GM13976 (cell line): Measurements from ENCODE around the gene LILRB2.
"Not testable (repeated sequence)": the region's sequence is repeated elsewhere in the genome, so short reads cannot be mapped to it uniquely, and the experiment has no call there.

Source experiments
- DNase-seq: peaks from one replicate; pipeline ENCODE4 v3.0.0; 2012; ENCODE audit warnings: low spot score
- in situ Hi-C: fragments of 300-500 bp; cut with MboI; formaldehyde crosslinking; loops from one replicate; pipeline ENCODE4 v1.12.0; 2022; ENCODE audit warnings: low sequenced_read_pairs, mixed read lengths, inconsistent platforms; ENCODE audit not compliant: unreplicated experiment
- TF ChIP-seq, protein P1 (sequence below): IDR thresholded peaks from 2 replicates; pipeline ENCODE4 v1.5.1; 2012; ENCODE audit warnings: borderline replicate concordance, mild to moderate bottlenecking; ENCODE audit not compliant: insufficient read depth; ENCODE audit errors: extremely low read depth, missing control alignments, control extremely low read depth

The LILRB2 gene

GRCh38 chr19:54294539-54294938, 13.6 kb upstream of the LILRB2 start:
- TF ChIP-seq, protein P1, sequence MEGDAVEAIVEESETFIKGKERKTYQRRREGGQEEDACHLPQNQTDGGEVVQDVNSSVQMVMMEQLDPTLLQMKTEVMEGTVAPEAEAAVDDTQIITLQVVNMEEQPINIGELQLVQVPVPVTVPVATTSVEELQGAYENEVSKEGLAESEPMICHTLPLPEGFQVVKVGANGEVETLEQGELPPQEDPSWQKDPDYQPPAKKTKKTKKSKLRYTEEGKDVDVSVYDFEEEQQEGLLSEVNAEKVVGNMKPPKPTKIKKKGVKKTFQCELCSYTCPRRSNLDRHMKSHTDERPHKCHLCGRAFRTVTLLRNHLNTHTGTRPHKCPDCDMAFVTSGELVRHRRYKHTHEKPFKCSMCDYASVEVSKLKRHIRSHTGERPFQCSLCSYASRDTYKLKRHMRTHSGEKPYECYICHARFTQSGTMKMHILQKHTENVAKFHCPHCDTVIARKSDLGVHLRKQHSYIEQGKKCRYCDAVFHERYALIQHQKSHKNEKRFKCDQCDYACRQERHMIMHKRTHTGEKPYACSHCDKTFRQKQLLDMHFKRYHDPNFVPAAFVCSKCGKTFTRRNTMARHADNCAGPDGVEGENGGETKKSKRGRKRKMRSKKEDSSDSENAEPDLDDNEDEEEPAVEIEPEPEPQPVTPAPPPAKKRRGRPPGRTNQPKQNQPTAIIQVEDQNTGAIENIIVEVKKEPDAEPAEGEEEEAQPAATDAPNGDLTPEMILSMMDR, result no peak
- no peak for DNase-seq
- in situ Hi-C loops, result no loop called here

- in situ Hi-C loops, DNase-seq: not testable (repeated sequence)
These were observed 8.2 kb upstream of the LILRB2 start for GRCh38 chr19:54289160-54289559.

DNA sequence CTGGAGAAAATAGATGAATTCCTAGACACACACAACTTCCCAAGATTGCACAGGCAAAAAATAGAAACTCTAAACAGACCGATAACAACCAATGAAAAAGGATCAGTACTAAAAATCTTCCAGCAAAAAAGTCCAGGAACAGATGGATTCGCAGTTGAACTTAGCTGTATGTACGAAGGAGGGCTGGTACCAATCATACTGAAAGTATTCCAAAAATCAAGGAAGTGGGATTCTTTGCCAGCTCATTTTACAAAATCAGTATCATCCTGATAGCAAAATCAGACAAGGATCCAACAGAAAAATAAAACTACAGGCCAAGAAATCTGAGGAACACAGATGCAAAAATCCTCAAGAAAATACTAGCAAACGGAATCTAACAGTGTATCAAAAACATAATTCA, 6.5 kb upstream of the LILRB2 start:
- DNase-seq, result no peak
- TF ChIP-seq, protein P1, result no peak
- in situ Hi-C loops, result no loop called here

GRCh38 chr19:54286283-54286682, 5.4 kb upstream of the LILRB2 start:
- DNase-seq, in situ Hi-C loops: not testable (repeated sequence)

DNA sequence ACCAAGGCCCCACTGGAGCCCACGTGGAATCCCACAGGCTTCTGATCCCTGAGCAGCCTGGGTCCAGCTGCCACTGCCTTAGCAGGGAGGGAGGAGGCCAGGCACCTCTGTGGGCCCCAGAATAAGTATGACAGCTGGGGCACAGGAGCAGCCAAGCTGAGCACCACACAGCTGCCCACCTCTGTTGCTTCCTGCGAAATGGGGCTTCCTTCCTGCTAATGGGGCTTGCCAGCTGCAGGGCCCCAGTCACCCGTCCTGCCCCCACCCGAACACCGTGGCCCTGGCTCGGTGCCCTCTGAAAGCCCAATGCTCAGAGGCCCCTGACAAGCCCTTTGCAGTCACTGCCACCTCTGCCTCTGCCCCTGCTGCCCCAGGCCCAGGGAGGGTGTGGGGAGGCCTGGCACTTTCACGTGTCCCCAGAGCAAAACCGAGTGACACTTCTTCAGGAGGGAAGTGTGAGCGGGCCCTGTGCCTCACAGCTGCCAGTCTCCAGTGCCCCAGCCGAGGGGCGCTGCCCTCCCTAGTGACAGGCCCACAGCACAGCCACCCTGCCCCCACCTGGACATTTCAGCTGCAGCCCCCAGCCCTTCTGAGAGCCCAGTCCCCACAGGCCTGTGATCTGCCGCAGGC, 4.6 kb upstream of the LILRB2 start:
- in situ Hi-C loops, DNase-seq: not testable (repeated sequence)

- TF ChIP-seq, protein P1, result no peak
- in situ Hi-C loops, result no loop called here
- no peak for DNase-seq
These were observed 2.0 kb upstream of the LILRB2 start for GRCh38 chr19:54282686-54283470.

GRCh38 chr19:54281729-54282075, 792 bp upstream of the LILRB2 start:
- in situ Hi-C loops, DNase-seq: not testable (repeated sequence)

DNA sequence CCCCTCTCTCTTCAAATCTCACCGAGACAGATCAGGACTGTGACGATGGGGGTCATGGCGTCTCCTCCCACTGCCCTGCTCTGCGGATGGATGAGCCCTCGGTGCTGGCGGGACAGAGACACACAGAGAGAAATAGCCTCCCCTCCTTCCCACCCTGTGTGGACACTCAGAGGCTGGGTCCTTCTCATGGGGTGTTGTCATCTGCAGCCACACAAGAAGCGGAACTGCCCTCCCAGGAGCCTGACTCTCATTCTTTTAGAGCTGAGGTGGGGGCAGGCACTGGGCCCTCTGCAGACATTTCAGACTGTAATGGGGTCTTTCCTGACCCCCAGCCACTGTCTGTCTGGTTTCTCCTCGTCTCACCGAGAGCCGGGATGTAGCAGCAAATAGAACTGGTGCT, 469 bp downstream of the LILRB2 start:
- DNase-seq, in situ Hi-C loops: not testable (repeated sequence)

DNA sequence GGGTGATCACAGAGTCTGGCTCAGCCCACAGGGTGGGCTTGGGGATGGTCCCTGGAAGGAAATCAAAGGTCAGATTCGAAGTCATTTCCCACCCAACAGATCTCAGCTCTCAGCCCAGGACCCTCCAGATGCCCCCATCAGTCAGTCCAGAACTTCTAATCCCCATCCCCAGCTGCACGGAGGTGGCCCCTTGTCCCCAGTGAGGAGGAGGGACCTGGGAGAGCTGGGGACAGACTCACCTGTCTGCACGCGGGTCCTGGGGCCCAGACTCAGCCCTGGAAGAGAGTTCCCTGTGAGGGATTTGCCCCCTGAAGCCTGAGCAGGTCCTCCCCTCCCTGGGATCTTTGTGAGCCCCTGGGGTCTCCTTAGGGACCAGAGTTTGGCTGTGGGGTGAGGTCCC, 885 bp downstream of the LILRB2 start:
- DNase-seq, in situ Hi-C loops: not testable (repeated sequence)

DNA sequence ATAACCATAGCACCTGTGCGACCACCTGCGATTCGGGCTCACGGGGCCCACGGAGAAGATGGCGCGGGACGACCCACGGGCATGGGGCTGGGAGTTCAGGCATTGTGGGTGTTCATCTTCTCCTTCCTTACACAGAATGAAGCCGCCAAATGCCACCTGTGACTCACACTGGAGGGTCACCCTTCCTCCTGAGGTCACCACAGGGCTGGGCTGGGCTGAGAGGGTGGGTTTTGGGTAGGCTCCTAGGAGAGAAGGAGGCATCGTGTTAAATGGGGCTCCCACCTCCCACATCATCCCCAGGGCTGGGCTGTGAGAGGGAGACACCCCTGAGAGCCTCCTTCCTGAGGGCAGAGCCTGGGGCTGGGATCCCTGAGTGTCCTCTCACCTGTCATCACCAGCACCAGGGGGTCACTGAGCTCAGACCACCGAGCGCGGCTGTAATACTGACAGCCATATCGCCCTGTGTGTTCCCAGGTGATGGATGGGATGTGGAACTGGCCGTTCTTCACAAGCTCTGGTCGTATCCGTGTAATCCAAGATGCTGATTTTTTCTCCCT, 1.4 kb downstream of the LILRB2 start:
- TF ChIP-seq, protein P1, result no peak
- no peak for DNase-seq
- in situ Hi-C loops, result no loop called here

GRCh38 chr19:54278571-54279195, 2.2 kb downstream of the LILRB2 start:
- in situ Hi-C loops, DNase-seq: not testable (repeated sequence)

DNA sequence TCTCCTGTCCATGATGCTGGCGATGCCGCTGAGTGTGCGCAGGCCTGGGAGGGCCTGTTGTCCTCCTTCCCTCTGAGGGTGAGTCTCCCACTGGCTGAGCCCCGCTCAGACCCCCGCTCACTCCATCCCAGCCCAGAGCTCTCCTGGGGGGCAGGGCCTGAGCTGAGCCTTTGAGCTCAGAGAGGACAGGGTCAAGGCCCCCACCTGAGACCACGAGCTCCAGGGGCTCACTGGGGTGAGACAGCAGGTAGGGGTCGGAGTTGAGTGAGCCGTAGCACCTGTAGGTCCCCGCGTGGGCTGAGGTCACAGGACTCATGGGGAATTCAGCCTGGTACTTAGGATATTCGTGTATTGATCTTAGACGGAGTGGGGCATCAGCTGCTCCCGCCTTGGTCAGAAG, 2.9 kb downstream of the LILRB2 start:
- in situ Hi-C loops, result not testable (repeated sequence)

GRCh38 chr19:54277111-54277615, 3.7 kb downstream of the LILRB2 start:
- in situ Hi-C loops, DNase-seq: not testable (repeated sequence)

More for the DNA sequence above, 2.9 kb downstream of the LILRB2 start:
- not testable (repeated sequence) for DNase-seq
